ENCODE data around the gene CYYR1. TPM values are rescaled to one million over a fixed set of nuclear protein-coding genes. Genes with fewer than 3 reads are reported as not detected.

Gene CYYR1
- total RNA-seq, 1 donor from 2014 or later, result 3.7 TPM

DNA sequence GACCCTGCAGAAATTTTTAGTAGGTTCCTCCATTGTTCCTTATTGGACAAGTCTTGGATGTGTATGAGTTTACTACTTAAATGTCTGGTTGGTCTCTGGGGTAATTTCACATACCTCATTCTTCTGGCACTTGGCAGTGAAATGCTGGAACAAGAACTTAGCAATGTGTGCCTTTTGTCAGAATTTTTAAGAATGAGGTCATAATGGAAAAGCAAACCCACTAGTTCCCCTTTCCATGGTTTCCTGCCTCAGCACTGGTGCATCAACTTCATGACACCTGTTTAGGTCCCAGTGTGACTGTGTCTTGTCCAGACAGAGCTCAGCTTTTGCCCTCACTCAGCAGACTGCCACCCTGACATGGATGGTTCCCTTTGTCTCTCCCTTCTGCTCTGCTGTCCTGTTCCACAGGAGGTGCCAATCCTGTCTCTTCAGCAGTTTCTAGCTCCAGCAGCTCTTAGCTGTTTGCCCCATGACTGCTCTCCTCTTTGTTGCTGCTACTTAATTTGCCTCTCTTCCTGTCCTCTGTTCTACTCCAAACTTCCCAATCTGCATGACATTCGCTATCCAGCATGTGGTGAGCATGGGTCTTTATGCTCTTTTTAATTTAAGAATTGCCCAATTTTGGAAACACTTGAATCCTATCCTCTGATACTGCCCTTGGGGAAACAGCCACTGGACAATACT lies 135.6 kb downstream of the CYYR1 start:
- DNase-seq (ENCODE audit: low read depth), result no peak
- TF ChIP-seq CTCF (conservative IDR thresholded peaks at IDR 0.05; ENCODE audit: low read depth, low read length), result no peak
- H3K4me3 ChIP-seq (ENCODE audit: low read depth, low read length), result no peak overlapping the region

GRCh38 chr21:26433386-26433785 lies 139.7 kb downstream of the CYYR1 start:
- H3K4me3 ChIP-seq (ENCODE audit: low read depth, low read length), result no peak overlapping the region
- no peak for TF ChIP-seq CTCF (conservative IDR thresholded peaks at IDR 0.05; ENCODE audit: low read depth, low read length)
- no peak for DNase-seq (ENCODE audit: low read depth)

- no peak for DNase-seq (ENCODE audit: low read depth)
- H3K4me3 ChIP-seq (ENCODE audit: low read depth, low read length), result no peak overlapping the region
- TF ChIP-seq CTCF (conservative IDR thresholded peaks at IDR 0.05; ENCODE audit: low read depth, low read length), result no peak
These were observed 140.7 kb downstream of the CYYR1 start for GRCh38 chr21:26432410-26432809.

DNA sequence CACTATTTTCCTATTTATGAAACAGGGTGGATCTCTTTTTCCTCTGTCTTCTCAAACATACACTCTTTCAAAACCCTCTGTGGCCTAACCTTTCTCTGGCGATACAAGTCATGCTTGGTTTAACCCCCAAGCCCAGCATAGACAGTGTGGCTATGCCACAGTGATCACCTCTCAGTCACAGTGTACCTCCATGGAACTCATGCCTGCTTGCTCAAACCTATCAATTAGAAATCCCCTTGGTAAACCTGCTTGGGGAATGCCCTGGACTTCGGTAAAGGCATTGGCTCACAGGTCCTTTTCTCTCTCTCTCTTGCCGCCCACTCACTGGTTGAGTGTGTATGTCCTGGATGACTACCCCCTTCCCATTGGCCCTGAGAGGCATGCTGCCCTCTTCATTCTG lies 147.5 kb downstream of the CYYR1 start:
- H3K4me3 ChIP-seq (ENCODE audit: low read depth, low read length), result no peak overlapping the region
- peak; percentile 95 for DNase-seq (ENCODE audit: low read depth)
- peak; percentile 7 for TF ChIP-seq CTCF (conservative IDR thresholded peaks at IDR 0.05; ENCODE audit: low read depth, low read length)

- DNase-seq (ENCODE audit: low read depth), result peak; percentile 49
- H3K4me3 ChIP-seq (ENCODE audit: low read depth, low read length), result no peak overlapping the region
- TF ChIP-seq CTCF (conservative IDR thresholded peaks at IDR 0.05; ENCODE audit: low read depth, low read length), result no peak
These were observed 149.6 kb downstream of the CYYR1 start for GRCh38 chr21:26423511-26423910.

DNA sequence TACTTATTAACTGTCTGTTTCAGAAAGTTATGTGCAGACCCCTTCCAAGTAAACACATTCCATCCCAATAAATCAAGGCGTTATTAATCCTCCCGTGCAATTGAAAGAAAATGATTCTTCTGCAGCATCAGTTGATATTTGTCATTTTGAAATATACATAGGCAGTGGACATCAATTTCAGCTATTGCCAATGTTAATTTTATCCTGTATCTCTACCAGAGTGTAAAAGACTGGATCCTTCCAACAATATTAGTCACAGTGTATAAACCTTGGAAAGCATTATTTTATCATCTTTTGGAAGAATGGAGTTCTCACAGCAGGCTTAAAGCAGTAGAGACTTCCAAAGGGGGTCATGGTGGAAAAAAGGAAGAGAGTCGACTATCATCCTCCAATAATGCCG lies 150.4 kb downstream of the CYYR1 start:
- TF ChIP-seq CTCF (conservative IDR thresholded peaks at IDR 0.05; ENCODE audit: low read depth, low read length), result no peak

GRCh38 chr21:26422138-26422537 lies 150.9 kb downstream of the CYYR1 start:
- DNase-seq (ENCODE audit: low read depth), result no peak
- H3K4me3 ChIP-seq (ENCODE audit: low read depth, low read length), result no peak overlapping the region
- TF ChIP-seq CTCF (conservative IDR thresholded peaks at IDR 0.05; ENCODE audit: low read depth, low read length), result no peak

More for the DNA sequence above, 150.4 kb downstream of the CYYR1 start:
- H3K4me3 ChIP-seq (ENCODE audit: low read depth, low read length), result no peak overlapping the region
- DNase-seq (ENCODE audit: low read depth), result no peak

Data from epithelial cell of proximal tubule (primary cell).